ENCODE measurements around the gene CTNND2. TPM values are rescaled to one million over a fixed set of nuclear protein-coding genes. Genes with fewer than 3 reads are reported as not detected.

CTNND2 gene
- polyA plus RNA-seq, 1 experiment: not detected

DNA sequence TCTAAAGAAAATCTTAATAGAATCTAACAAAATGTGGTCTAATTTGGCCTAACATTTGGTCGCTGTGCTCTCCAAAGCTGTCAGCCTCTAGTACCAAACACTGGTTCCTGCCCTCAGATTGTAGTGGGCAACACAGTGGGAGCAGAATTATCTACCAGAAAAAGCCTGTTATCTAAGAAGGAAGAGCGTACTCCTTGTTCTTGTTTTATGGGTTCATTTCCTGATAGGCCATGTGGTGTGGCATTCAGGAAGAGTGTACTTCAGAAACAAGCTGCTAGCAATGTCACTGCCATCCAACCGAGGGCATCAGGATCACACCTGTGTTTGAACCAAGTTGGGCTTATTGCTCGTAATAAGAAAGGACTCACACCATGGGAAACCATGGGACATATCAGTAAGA lies 655.3 kb downstream of the CTNND2 start:
- TF ChIP-seq, protein P1, sequence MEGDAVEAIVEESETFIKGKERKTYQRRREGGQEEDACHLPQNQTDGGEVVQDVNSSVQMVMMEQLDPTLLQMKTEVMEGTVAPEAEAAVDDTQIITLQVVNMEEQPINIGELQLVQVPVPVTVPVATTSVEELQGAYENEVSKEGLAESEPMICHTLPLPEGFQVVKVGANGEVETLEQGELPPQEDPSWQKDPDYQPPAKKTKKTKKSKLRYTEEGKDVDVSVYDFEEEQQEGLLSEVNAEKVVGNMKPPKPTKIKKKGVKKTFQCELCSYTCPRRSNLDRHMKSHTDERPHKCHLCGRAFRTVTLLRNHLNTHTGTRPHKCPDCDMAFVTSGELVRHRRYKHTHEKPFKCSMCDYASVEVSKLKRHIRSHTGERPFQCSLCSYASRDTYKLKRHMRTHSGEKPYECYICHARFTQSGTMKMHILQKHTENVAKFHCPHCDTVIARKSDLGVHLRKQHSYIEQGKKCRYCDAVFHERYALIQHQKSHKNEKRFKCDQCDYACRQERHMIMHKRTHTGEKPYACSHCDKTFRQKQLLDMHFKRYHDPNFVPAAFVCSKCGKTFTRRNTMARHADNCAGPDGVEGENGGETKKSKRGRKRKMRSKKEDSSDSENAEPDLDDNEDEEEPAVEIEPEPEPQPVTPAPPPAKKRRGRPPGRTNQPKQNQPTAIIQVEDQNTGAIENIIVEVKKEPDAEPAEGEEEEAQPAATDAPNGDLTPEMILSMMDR (IDR thresholded peaks at IDR 0.05; ENCODE audit: low read depth, low read length): no peak

DNA sequence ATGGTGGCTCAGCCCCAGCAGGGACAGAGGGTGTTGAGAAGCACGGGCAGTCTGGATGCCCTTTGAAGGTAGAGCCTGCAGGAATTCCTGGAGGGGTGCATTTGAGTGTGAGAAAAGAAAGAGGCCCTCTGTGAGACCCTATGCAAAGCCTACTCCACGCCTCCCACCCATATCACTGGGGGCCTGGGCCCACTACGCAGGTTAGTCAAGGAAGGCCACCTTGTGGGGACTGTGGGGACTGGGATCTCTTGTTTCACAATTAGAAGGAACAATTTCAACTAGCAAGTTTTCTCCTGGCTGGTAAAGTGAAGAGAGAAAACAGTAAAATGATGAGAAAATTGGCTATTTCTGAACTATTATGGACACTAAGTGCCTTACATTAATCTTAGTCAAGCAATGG lies 657.0 kb downstream of the CTNND2 start:
- TF ChIP-seq, protein P1 (IDR thresholded peaks at IDR 0.05; ENCODE audit: low read depth, low read length): no peak
- ChIA-PET POLR2A (no interaction called here), CTCF (no interaction called here)
- no peaks in the 10 kb centered on the region for H3K9me3 ChIP-seq (ENCODE audit: control insufficient read depth, insufficient read depth, low read length)
- no peak overlapping the region for H3K4me3 ChIP-seq (ENCODE audit: low read depth, low read length)
- H3K27ac ChIP-seq (ENCODE audit: low read depth, low read length): no peak overlapping the region
- H3K27me3 ChIP-seq (ENCODE audit: control insufficient read depth, insufficient read depth, low read length): no peaks in the 10 kb centered on the region
- DNase-seq (ENCODE audit: low read depth, low spot score): no peak

More for the DNA sequence above, 655.3 kb downstream of the CTNND2 start:
- ChIA-PET CTCF (no interaction called here), POLR2A (no interaction called here)
- no peak for DNase-seq (ENCODE audit: low read depth, low spot score)
- H3K27ac ChIP-seq (ENCODE audit: low read depth, low read length): no peak overlapping the region
- H3K27me3 ChIP-seq (ENCODE audit: control insufficient read depth, insufficient read depth, low read length): no peaks in the 10 kb centered on the region
- no peak overlapping the region for H3K4me3 ChIP-seq (ENCODE audit: low read depth, low read length)
- no peaks in the 10 kb centered on the region for H3K9me3 ChIP-seq (ENCODE audit: control insufficient read depth, insufficient read depth, low read length)

DNA sequence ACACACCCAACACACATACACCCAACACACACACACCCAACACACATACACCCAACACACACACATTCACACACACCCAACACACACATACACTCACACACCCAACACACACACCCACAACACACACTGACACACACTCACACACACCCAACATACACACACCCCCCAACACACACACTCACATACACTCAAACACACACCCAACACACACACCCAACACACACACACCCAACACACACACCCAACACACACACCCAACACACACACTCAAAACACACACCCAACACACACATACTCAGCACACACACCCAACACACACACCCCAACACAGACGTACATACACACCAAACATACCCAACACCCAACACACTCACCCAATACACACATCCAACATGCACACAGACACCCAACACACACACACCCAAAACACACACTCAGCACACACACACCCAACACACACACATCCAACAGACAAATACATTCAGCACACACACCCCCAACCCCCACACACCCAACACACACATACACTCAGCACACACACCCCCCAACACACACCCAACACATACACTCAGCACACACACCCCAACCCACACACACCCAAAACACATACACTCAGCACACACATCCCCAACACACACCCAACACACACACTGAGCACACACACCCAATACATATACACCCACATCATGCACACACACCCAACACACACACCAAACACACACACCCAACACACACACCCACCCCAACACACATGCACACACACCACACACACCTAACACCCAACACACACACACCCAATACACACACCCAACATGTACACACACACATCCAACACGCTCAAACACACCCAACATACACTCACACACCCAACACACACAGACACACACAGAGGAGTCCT lies 663.7 kb downstream of the CTNND2 start:
- CTCF ChIA-PET: no interaction called here

DNA sequence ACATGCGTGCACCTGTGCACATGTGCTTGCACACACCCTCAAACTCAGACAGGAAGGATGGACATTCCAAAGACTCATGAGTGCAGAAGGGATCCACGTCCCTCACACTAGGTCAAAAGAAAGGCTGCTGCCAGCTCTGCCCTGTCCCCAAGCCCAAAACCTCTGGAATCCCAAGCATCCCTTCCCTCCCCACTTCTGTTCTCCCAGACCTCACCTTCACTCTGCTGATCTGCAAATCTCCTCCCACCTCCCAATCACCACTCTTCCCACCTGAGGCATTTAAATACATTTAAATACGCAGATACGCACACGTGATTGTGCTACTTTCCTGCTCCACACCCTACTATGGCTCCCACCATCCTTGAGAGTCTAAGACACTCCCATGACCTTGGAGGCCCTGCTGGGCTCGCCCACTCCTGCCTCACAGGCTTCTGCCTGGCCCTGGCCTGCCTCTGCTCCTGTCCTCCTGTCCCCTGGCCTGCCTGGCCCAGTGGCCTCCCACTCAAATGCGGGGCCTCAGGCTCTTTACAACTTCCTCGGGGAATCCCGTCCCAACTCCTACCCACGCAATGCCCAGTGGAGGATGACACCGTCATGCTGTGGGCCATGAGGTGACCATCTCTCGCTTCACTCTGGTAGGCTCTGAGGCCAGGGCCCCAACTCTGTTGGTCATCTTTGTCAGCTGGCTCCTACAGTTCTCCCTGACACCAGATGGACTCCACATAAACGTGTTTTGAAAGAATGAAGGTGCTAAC lies 664.8 kb downstream of the CTNND2 start:
- DNase-seq (ENCODE audit: low read depth, low spot score): no peak
- Histone ChIP-seq H3K27me3 (ENCODE audit: control insufficient read depth, insufficient read depth, low read length) (no peaks in the 10 kb centered on the region), H3K4me3 (ENCODE audit: low read depth, low read length) (no peak overlapping the region), H3K9me3 (ENCODE audit: control insufficient read depth, insufficient read depth, low read length) (peaks cover 16% of the 10 kb centered on the region; the same call in 1 of the 2 replicates), H3K27ac (ENCODE audit: low read depth, low read length) (no peak overlapping the region)
- TF ChIP-seq, protein P1 (IDR thresholded peaks at IDR 0.05; ENCODE audit: low read depth, low read length): no peak
- CTCF ChIA-PET: no interaction called here
- POLR2A ChIA-PET: no interaction called here

More for the DNA sequence above, 663.7 kb downstream of the CTNND2 start:
- Histone ChIP-seq H3K27me3 (ENCODE audit: control insufficient read depth, insufficient read depth, low read length) (no peaks in the 10 kb centered on the region), H3K27ac (ENCODE audit: low read depth, low read length) (no peak overlapping the region), H3K9me3 (ENCODE audit: control insufficient read depth, insufficient read depth, low read length) (peaks cover 16% of the 10 kb centered on the region; the same call in 1 of the 2 replicates), H3K4me3 (ENCODE audit: low read depth, low read length) (no peak overlapping the region)
- TF ChIP-seq, protein P1 (IDR thresholded peaks at IDR 0.05; ENCODE audit: low read depth, low read length): no peak
- POLR2A ChIA-PET: no interaction called here
- DNase-seq (ENCODE audit: low read depth, low spot score): no peak

DNA sequence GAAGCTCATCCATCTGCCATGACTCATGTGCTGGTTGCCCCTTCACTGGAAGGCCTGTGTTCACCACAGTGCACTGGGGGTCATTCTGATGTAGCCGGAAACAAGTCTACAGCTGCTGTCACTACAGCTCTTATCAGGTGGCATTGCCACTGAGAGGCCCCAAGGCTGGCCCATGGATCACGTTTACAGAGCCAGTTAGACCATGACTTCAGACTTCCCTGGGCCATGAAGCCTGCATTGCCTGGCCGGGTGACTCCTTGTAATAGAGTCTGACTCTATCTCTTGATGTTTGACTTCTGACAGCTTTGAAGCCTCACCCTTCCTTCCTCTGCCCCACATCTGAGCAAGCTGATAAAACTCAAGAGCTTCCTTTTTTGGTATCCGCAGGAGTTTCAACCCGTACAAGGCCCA lies 669.7 kb downstream of the CTNND2 start:
- no peaks in the 10 kb centered on the region for H3K27me3 ChIP-seq (ENCODE audit: control insufficient read depth, insufficient read depth, low read length)
- no peak overlapping the region for H3K4me3 ChIP-seq (ENCODE audit: low read depth, low read length)
- ChIA-PET POLR2A (no interaction called here), CTCF (no interaction called here)
- peaks cover 8% of the 10 kb centered on the region; the same call in 1 of the 2 replicates for H3K9me3 ChIP-seq (ENCODE audit: control insufficient read depth, insufficient read depth, low read length)
- H3K27ac ChIP-seq (ENCODE audit: low read depth, low read length): no peak overlapping the region
- no peak for DNase-seq (ENCODE audit: low read depth, low spot score)
- TF ChIP-seq, protein P1 (IDR thresholded peaks at IDR 0.05; ENCODE audit: low read depth, low read length): no peak
